ENCODE data around the gene PIEZO1.
"Not testable (repeated sequence)": the region's sequence is repeated elsewhere in the genome, so short reads cannot be mapped to it uniquely, and the experiment has no call there.

PIEZO1 gene

GRCh38 chr16:88685156-88686061, 99.6 kb downstream of the PIEZO1 start:
- DNase-seq: no peak

GRCh38 chr16:88684569-88685155, 100.4 kb downstream of the PIEZO1 start:
- DNase-seq: no peak

- no peak for DNase-seq
These were observed 103.1 kb downstream of the PIEZO1 start for GRCh38 chr16:88681709-88682451.

- no peak for DNase-seq
These were observed 103.8 kb downstream of the PIEZO1 start for GRCh38 chr16:88681084-88681680.

- DNase-seq: no peak
These were observed 104.4 kb downstream of the PIEZO1 start for GRCh38 chr16:88680554-88681083.

GRCh38 chr16:88678224-88678979, 106.6 kb downstream of the PIEZO1 start:
- no peak for DNase-seq

- no peak for DNase-seq
These were observed 107.3 kb downstream of the PIEZO1 start for GRCh38 chr16:88677721-88678120.

GRCh38 chr16:88676502-88677242, 108.3 kb downstream of the PIEZO1 start:
- no peak for DNase-seq

- no peak for DNase-seq
These were observed 111.2 kb downstream of the PIEZO1 start for GRCh38 chr16:88673716-88674379.

- no peak for DNase-seq
These were observed 112.2 kb downstream of the PIEZO1 start for GRCh38 chr16:88672776-88673175.

- no peak for DNase-seq
These were observed 113.2 kb downstream of the PIEZO1 start for GRCh38 chr16:88671806-88672205.

GRCh38 chr16:88669980-88670379, 115.0 kb downstream of the PIEZO1 start:
- DNase-seq: no peak

- DNase-seq: not testable (repeated sequence)
These were observed 115.5 kb downstream of the PIEZO1 start for GRCh38 chr16:88669493-88669892.

GRCh38 chr16:88667461-88667860, 117.6 kb downstream of the PIEZO1 start:
- no peak for DNase-seq

GRCh38 chr16:88665570-88665969, 119.5 kb downstream of the PIEZO1 start:
- DNase-seq: no peak
